Liver (tissue), 9 donors: ENCODE measurements around the gene SREBF2. TPM values are rescaled to one million over a fixed set of nuclear protein-coding genes. Genes with fewer than 3 reads are reported as not detected.

Experiments used
- DNase-seq: peaks from one replicate; pipeline ENCODE4 v3.0.0-alpha.2; 2017; ENCODE audit warnings: low spot score
- H3K27ac ChIP-seq, 2 donors: one replicate each; pipeline ENCODE4 v1.7.0; 2013; ENCODE audit warnings: inconsistent platforms in 2 of 2, low read length in 2 of 2, control low read depth in 1 of 2, low read depth in 1 of 2, mild to moderate bottlenecking in 1 of 2
- H3K27me3 ChIP-seq, 4 donors: one replicate each; pipeline versions ENCODE4 v1.6.1 to v1.7.0; 2013; ENCODE audit warnings: low read length in 3 of 4, inconsistent platforms in 1 of 4, mild to moderate bottlenecking in 1 of 4, moderate library complexity in 1 of 4; ENCODE audit not compliant: control insufficient read depth in 4 of 4, insufficient read depth in 4 of 4
- H3K36me3 ChIP-seq, 4 donors: one replicate each; pipeline versions ENCODE4 v1.6.1 to v1.7.0; 2013; ENCODE audit warnings: low read length in 3 of 4, mild to moderate bottlenecking in 3 of 4, low read depth in 1 of 4, moderate library complexity in 1 of 4; ENCODE audit not compliant: control insufficient read depth in 4 of 4, insufficient read depth in 3 of 4
- H3K4me1 ChIP-seq, 4 donors: one replicate each; pipeline versions ENCODE4 v1.6.1 to v1.7.0; 2013; ENCODE audit warnings: low read length in 3 of 4, mild to moderate bottlenecking in 3 of 4, moderate library complexity in 1 of 4; ENCODE audit not compliant: control insufficient read depth in 4 of 4, insufficient read depth in 4 of 4
- H3K4me3 ChIP-seq, 3 donors: one replicate each; pipeline versions ENCODE4 v1.6.1 to v1.7.0; 2013; ENCODE audit warnings: low read length in 3 of 3, control low read depth in 1 of 3, low read depth in 1 of 3, mild to moderate bottlenecking in 1 of 3
- H3K9ac ChIP-seq, 2 donors: one replicate each; pipeline ENCODE4 v1.7.0; 2013; ENCODE audit warnings: low read length in 2 of 2, mild to moderate bottlenecking in 2 of 2, moderate library complexity in 2 of 2, control low read depth in 1 of 2, low read depth in 1 of 2
- H3K9me3 ChIP-seq, 4 donors: one replicate each; pipeline versions ENCODE4 v1.6.1 to v1.7.0; 2013; ENCODE audit warnings: low read length in 3 of 4; ENCODE audit not compliant: control insufficient read depth in 4 of 4
- EGR1 ChIP-seq, 2 donors: IDR thresholded peaks; 2 replicates each; pipeline ENCODE4 v1.6.1; 2016 to 2018; ENCODE audit warnings: antibody characterized with exemption in 2 of 2, low read depth in 2 of 2
- FOXA1 ChIP-seq: IDR thresholded peaks from 2 replicates; pipeline ENCODE4 v1.6.1; 2016; ENCODE audit warnings: antibody characterized with exemption
- GABPA ChIP-seq, 2 donors: IDR thresholded peaks in 1 of 2; conservative IDR thresholded peaks in 1 of 2; 2 replicates each; pipeline ENCODE4 v1.6.1; 2016; ENCODE audit warnings: antibody characterized with exemption in 2 of 2, mild to moderate bottlenecking in 1 of 2, moderate library complexity in 1 of 2
- HNF4A ChIP-seq, 2 donors: conservative IDR thresholded peaks; 2 replicates each; pipeline ENCODE4 v1.6.1; 2016; ENCODE audit warnings: antibody characterized with exemption in 2 of 2, mild to moderate bottlenecking in 2 of 2
- HNF4G ChIP-seq: IDR thresholded peaks from 2 replicates; pipeline ENCODE4 v1.6.1; 2016; ENCODE audit warnings: antibody characterized with exemption
- JUND ChIP-seq, 2 donors: IDR thresholded peaks; 2 replicates each; pipeline ENCODE4 v1.6.1; 2016; ENCODE audit warnings: antibody characterized with exemption in 2 of 2
- NR2F2 ChIP-seq: IDR thresholded peaks from 2 replicates; pipeline ENCODE4 v1.6.1; 2016; ENCODE audit warnings: antibody characterized with exemption
- RAD21 ChIP-seq, 2 donors: IDR thresholded peaks; 2 replicates each; pipeline ENCODE4 v1.6.1; 2016; ENCODE audit warnings: antibody characterized with exemption in 2 of 2, mild to moderate bottlenecking in 2 of 2
- RXRA ChIP-seq, 2 donors: IDR thresholded peaks; 2 replicates each; pipeline ENCODE4 v1.6.1; 2017 to 2018; ENCODE audit warnings: antibody characterized with exemption in 2 of 2, mild to moderate bottlenecking in 1 of 2
- SP1 ChIP-seq: IDR thresholded peaks from 2 replicates; pipeline ENCODE4 v1.6.1; 2018; ENCODE audit warnings: antibody characterized with exemption, mild to moderate bottlenecking
- TAF1 ChIP-seq: conservative IDR thresholded peaks from 2 replicates; pipeline ENCODE4 v1.6.1; 2016; ENCODE audit warnings: antibody characterized with exemption, mild to moderate bottlenecking
- WGBS: extraction: QIAGEN DNeasy Blood & Tissue Kit; methylation state at CpG from one replicate; pipeline ENCODE4 v1.1.7; 2013; 5-methylcytosine and 5-hydroxymethylcytosine counted together
- polyA plus RNA-seq, 2 donors: library from polyadenylated mRNA; stranded (reverse) in 1 of 2; unstranded in 1 of 2; fragments of 200-250 nt in 1 of 2; fragments of >200 nt in 1 of 2; fragmentation: Nextera tagmentation in 1 of 2; extraction: Ambion mirVana in 1 of 2; gene quantifications; one replicate each; pipeline versions ENCODE4 v1.2.1 to v1.2.3, GENCODE V29; 2013 to 2015
- total RNA-seq, 2 donors: library from RNA; depleted of rRNA; stranded (reverse); fragments of >200 nt; gene quantifications; one replicate each; pipeline ENCODE4 v1.2.3, GENCODE V29; 2014
- TF ChIP-seq, protein P1 (sequence below): IDR thresholded peaks from 2 replicates; pipeline ENCODE4 v1.6.1; 2016; ENCODE audit warnings: antibody characterized with exemption
- TF ChIP-seq, protein P2 (sequence below): IDR thresholded peaks from 2 replicates; pipeline ENCODE4 v1.6.1; 2016; ENCODE audit warnings: antibody characterized with exemption
- TF ChIP-seq, protein P3 (sequence below): IDR thresholded peaks from 2 replicates; pipeline ENCODE4 v1.6.1; 2016; ENCODE audit warnings: antibody characterized with exemption
- TF ChIP-seq, protein P4 (sequence below): IDR thresholded peaks from 2 replicates; pipeline ENCODE4 v1.6.1; 2016; ENCODE audit warnings: antibody characterized with exemption, mild to moderate bottlenecking
- donor health status: healthy.
- donor health status: healthy.
- donor health status: healthy.
- donor health status: healthy.
- donor health status: healthy.

Gene SREBF2
- total and polyA plus RNA-seq, 4 donors, result 18.3 to 69.6 (median 57.3) TPM

DNA sequence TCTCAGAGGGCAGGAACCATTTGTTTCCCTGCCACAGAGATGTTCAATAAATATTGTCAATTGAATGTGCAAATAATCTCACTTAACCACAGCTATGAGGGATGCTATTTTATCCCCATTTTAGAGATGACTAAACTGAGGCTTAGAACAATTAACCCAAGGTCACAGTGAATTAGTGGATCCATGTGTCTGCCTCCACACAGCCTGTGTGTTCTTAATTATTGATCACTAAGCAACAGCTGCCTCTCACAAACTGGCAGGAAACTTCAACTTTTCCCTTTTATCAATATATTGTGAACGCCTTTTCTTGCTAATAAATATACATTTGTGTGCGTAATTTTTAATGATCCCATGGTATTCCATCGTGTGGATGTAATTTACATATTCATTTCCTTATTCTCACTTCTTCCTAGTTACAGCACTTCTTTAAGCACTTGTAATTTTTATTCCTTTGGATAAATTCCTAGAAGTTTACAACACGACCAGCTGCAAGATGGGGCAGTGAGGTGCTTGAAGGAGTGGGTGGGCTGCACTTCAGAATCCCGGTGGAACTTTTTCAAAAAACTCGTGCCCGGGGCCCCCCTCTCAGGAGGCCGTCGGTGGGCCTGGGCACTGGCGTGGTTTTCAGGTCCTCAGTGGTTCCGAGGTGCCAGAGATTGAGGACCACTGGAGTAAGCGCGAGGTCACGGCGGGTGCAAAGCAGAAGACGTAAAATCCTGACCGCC, 915 bp upstream of the SREBF2 start:
- DNase-seq, result no peak
- no peak for TF ChIP-seq HNF4A (conservative IDR thresholded peaks at IDR 0.05)
- TF ChIP-seq RAD21 (IDR thresholded peaks at IDR 0.05), result peak in 1 of 2 donors; percentile 3
- no peak for TF ChIP-seq JUND (IDR thresholded peaks at IDR 0.05)
- no peak for TF ChIP-seq NR2F2
- Histone ChIP-seq H3K4me1 (peaks cover 0 to 26% (median 10%) of the 10 kb centered on the region in 4 donors), H3K27me3 (no peaks in the 10 kb centered on the region), H3K9me3 (no peaks in the 10 kb centered on the region), H3K9ac (peak overlapping the region; percentile 68 to 97), H3K4me3 (peak overlapping the region; percentile 6 to 94 (median 27)), H3K27ac (peak overlapping the region; percentile 84 to 98), H3K36me3 (peaks cover 0 to 14% (median 2%) of the 10 kb centered on the region in 4 donors)
- 14% methylated on average over 17 of the region's 17 CpGs for WGBS

GRCh38 chr22:41833369-41834004, 582 bp downstream of the SREBF2 start:
- H3K4me1 ChIP-seq, result peaks cover 0 to 26% (median 10%) of the 10 kb centered on the region in 4 donors
- H3K4me3 ChIP-seq, result peak overlapping the region; percentile 66 to 94 (median 66)
- peak overlapping the region; percentile 40 to 59 for H3K9ac ChIP-seq
- H3K27ac ChIP-seq, result peak overlapping the region; percentile 97 to 98
- under 1% methylated on average over 86 of the region's 86 CpGs for WGBS
- peaks cover 0 to 14% (median 2%) of the 10 kb centered on the region in 4 donors for H3K36me3 ChIP-seq
- TF ChIP-seq, protein P1, sequence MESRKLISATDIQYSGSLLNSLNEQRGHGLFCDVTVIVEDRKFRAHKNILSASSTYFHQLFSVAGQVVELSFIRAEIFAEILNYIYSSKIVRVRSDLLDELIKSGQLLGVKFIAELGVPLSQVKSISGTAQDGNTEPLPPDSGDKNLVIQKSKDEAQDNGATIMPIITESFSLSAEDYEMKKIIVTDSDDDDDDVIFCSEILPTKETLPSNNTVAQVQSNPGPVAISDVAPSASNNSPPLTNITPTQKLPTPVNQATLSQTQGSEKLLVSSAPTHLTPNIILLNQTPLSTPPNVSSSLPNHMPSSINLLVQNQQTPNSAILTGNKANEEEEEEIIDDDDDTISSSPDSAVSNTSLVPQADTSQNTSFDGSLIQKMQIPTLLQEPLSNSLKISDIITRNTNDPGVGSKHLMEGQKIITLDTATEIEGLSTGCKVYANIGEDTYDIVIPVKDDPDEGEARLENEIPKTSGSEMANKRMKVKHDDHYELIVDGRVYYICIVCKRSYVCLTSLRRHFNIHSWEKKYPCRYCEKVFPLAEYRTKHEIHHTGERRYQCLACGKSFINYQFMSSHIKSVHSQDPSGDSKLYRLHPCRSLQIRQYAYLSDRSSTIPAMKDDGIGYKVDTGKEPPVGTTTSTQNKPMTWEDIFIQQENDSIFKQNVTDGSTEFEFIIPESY, result no peak
- TF ChIP-seq, protein P2, sequence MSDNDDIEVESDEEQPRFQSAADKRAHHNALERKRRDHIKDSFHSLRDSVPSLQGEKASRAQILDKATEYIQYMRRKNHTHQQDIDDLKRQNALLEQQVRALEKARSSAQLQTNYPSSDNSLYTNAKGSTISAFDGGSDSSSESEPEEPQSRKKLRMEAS, result no peak
- TF ChIP-seq HNF4A (conservative IDR thresholded peaks at IDR 0.05) (no peak), FOXA1 (no peak), RXRA (IDR thresholded peaks at IDR 0.05) (no peak), HNF4G (no peak), SP1 (no peak), NR2F2 (no peak), GABPA (IDR thresholded peaks at IDR 0.05 in 1 of 2, conservative IDR thresholded peaks at IDR 0.05 in 1 of 2) (no peak), RAD21 (IDR thresholded peaks at IDR 0.05) (no peak), TAF1 (no peak), EGR1 (IDR thresholded peaks at IDR 0.05; ENCODE audit: low read depth in 2 of 2) (no peak)
- TF ChIP-seq, protein P3, sequence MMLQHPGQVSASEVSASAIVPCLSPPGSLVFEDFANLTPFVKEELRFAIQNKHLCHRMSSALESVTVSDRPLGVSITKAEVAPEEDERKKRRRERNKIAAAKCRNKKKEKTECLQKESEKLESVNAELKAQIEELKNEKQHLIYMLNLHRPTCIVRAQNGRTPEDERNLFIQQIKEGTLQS, result no peak
- TF ChIP-seq, protein P4, sequence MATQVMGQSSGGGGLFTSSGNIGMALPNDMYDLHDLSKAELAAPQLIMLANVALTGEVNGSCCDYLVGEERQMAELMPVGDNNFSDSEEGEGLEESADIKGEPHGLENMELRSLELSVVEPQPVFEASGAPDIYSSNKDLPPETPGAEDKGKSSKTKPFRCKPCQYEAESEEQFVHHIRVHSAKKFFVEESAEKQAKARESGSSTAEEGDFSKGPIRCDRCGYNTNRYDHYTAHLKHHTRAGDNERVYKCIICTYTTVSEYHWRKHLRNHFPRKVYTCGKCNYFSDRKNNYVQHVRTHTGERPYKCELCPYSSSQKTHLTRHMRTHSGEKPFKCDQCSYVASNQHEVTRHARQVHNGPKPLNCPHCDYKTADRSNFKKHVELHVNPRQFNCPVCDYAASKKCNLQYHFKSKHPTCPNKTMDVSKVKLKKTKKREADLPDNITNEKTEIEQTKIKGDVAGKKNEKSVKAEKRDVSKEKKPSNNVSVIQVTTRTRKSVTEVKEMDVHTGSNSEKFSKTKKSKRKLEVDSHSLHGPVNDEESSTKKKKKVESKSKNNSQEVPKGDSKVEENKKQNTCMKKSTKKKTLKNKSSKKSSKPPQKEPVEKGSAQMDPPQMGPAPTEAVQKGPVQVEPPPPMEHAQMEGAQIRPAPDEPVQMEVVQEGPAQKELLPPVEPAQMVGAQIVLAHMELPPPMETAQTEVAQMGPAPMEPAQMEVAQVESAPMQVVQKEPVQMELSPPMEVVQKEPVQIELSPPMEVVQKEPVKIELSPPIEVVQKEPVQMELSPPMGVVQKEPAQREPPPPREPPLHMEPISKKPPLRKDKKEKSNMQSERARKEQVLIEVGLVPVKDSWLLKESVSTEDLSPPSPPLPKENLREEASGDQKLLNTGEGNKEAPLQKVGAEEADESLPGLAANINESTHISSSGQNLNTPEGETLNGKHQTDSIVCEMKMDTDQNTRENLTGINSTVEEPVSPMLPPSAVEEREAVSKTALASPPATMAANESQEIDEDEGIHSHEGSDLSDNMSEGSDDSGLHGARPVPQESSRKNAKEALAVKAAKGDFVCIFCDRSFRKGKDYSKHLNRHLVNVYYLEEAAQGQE, result no peak
- no peaks in the 10 kb centered on the region for H3K27me3 ChIP-seq
- DNase-seq, result peak; percentile 64
- no peaks in the 10 kb centered on the region for H3K9me3 ChIP-seq
